ENCODE measurements around the gene PBX1. TPM values are rescaled to one million over a fixed set of nuclear protein-coding genes. Genes with fewer than 3 reads are reported as not detected.

Gene PBX1
- total RNA-seq, 1 donor from 2014 or later, result not detected

GRCh38 chr1:164701189-164701761 lies 142.3 kb downstream of the PBX1 start:
- H3K9me3 Mint-ChIP-seq, result no peaks in the 10 kb centered on the region
- no peaks in the 10 kb centered on the region for H3K4me1 Mint-ChIP-seq (ENCODE audit: low read depth)
- H3K27me3 Mint-ChIP-seq (ENCODE audit: low read depth), result no peaks in the 10 kb centered on the region
- no peak overlapping the region for H3K4me3 Mint-ChIP-seq (ENCODE audit: low read depth)
- no peaks in the 10 kb centered on the region for H3K36me3 Mint-ChIP-seq (ENCODE audit: low read depth)
- intact Hi-C loops (cut with micrococcal nuclease), result no loop called here
- DNase-seq (ENCODE audit: low spot score), result no peak
- H3K27ac Mint-ChIP-seq, result no peak overlapping the region

- intact Hi-C loops (cut with micrococcal nuclease), result no loop called here
- H3K4me1 Mint-ChIP-seq (ENCODE audit: low read depth), result no peaks in the 10 kb centered on the region
- H3K27ac Mint-ChIP-seq, result no peak overlapping the region
- H3K36me3 Mint-ChIP-seq (ENCODE audit: low read depth), result no peaks in the 10 kb centered on the region
- H3K27me3 Mint-ChIP-seq (ENCODE audit: low read depth), result no peaks in the 10 kb centered on the region
- no peaks in the 10 kb centered on the region for H3K9me3 Mint-ChIP-seq
- H3K4me3 Mint-ChIP-seq (ENCODE audit: low read depth), result no peak overlapping the region
- no peak for DNase-seq (ENCODE audit: low spot score)
Measured at GRCh38 chr1:164702216-164702615, 143.2 kb downstream of the PBX1 start.

DNA sequence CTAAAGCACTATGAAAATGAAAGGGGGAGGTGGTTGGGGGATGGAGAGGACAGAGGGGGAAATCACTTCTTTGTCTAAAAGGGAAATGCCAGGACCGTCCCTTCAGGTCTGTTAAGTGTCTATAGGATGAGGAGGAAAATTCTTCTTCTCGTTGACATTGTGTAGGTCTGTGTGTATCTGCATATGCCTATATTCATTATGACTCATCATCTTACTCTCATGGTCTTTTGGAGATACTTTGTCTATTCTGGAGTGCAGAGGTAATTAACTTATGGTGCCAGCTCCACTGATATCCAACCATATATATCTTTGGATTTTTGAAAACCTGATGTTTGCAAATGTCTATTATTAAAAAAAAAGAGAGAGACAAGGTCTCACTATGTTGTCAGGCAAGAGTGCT lies 143.7 kb downstream of the PBX1 start:
- H3K9me3 Mint-ChIP-seq, result no peaks in the 10 kb centered on the region
- H3K27ac Mint-ChIP-seq, result no peak overlapping the region
- no peaks in the 10 kb centered on the region for H3K36me3 Mint-ChIP-seq (ENCODE audit: low read depth)
- no peaks in the 10 kb centered on the region for H3K27me3 Mint-ChIP-seq (ENCODE audit: low read depth)
- H3K4me1 Mint-ChIP-seq (ENCODE audit: low read depth), result no peaks in the 10 kb centered on the region
- intact Hi-C loops (cut with micrococcal nuclease), result no loop called here
- H3K4me3 Mint-ChIP-seq (ENCODE audit: low read depth), result no peak overlapping the region
- no peak for DNase-seq (ENCODE audit: low spot score)

DNA sequence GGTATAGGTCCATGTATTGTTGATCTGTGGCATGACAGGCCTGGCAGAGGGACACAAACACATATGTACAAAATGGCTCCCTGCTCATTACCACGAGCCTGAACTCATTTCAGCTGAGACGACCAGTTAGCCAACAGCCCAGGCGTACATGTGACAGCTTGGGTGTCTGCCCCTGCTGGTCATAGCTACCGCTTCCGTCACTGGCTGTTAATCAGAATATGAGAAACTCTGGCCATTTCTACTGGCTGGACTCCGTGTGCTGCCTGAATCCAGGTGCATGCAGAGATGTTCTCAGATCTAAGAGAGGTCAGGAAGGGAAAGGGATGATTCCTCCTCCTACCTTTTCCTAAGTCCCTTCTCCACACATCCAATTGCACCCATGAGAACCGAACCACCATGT lies 144.5 kb downstream of the PBX1 start:
- Mint-ChIP-seq H3K4me3 (ENCODE audit: low read depth) (no peak overlapping the region), H3K27ac (no peak overlapping the region), H3K4me1 (ENCODE audit: low read depth) (no peaks in the 10 kb centered on the region), H3K27me3 (ENCODE audit: low read depth) (no peaks in the 10 kb centered on the region), H3K9me3 (no peaks in the 10 kb centered on the region), H3K36me3 (ENCODE audit: low read depth) (no peaks in the 10 kb centered on the region)
- DNase-seq (ENCODE audit: low spot score), result no peak
- intact Hi-C loops (cut with micrococcal nuclease), result no loop called here

DNA sequence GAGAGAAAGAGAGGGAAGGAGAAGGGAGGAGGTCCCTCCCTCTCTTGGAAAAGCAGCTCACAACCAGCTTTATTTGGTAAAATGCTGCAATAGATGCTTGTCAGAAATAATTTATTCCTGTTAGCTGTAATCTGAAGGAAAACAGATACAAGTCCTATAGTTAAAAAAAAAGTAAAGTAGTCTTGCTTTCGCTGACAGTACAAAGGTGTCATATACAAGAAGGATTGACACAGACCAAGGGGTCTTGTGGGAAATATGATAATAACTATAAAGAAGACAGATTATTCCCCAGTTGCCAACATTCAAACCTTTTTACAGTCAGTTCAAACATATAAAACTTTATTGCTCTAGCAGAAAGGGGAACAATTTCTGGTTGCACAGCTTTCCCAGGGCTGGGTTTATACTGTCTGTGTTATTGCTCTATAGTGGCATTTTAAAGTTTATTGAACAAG lies 145.0 kb downstream of the PBX1 start:
- no peak for DNase-seq (ENCODE audit: low spot score)
- intact Hi-C loops (cut with micrococcal nuclease), result no loop called here
- Mint-ChIP-seq H3K4me3 (ENCODE audit: low read depth) (no peak overlapping the region), H3K9me3 (no peaks in the 10 kb centered on the region), H3K27me3 (ENCODE audit: low read depth) (no peaks in the 10 kb centered on the region), H3K4me1 (ENCODE audit: low read depth) (no peaks in the 10 kb centered on the region), H3K27ac (no peak overlapping the region), H3K36me3 (ENCODE audit: low read depth) (no peaks in the 10 kb centered on the region)

DNA sequence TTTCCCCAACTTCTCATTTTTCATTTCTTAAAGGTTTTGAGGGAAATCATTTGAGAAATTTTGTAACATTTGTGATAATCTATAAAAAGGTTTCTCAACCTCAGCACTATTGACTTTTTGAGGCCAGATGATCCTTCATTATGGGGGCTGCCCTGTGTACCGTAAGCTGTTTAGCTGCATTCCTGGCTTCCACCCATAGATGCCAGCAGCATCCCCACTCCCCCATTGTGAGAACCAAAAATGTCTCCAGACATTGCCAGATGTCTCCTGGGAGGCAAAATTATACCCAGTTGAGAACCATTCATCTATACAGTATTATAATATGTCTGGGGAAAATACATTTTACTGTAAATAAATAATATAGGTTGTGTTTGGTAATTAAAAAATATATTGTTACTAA lies 146.0 kb downstream of the PBX1 start:
- intact Hi-C loops (cut with micrococcal nuclease), result no loop called here
- Mint-ChIP-seq H3K4me3 (ENCODE audit: low read depth) (no peak overlapping the region), H3K9me3 (no peaks in the 10 kb centered on the region), H3K27me3 (ENCODE audit: low read depth) (no peaks in the 10 kb centered on the region), H3K4me1 (ENCODE audit: low read depth) (no peaks in the 10 kb centered on the region), H3K36me3 (ENCODE audit: low read depth) (no peaks in the 10 kb centered on the region), H3K27ac (no peak overlapping the region)
- no peak for DNase-seq (ENCODE audit: low spot score)

DNA sequence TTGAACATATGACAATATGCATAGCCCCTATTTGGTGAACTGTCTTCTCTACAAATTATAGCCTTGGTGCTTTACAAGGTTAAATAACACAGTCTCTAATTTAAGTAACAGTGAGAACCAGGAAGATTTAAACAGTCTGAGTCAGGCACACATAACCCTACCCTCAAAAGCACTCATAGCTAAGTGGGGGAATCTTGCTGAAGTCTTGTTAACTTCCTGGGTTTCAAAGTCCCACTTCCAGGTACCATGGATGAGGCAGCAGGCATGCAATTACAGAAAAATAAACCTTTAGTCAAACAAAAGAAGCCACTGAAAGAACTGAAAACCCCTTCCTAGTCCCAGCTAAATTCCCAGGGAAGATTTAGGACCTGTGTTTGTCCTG lies 147.6 kb downstream of the PBX1 start:
- intact Hi-C loops (cut with micrococcal nuclease), result no loop called here
- no peak for DNase-seq (ENCODE audit: low spot score)
- no peaks in the 10 kb centered on the region for H3K27me3 Mint-ChIP-seq (ENCODE audit: low read depth)
- H3K9me3 Mint-ChIP-seq, result no peaks in the 10 kb centered on the region
- H3K27ac Mint-ChIP-seq, result no peak overlapping the region
- H3K4me3 Mint-ChIP-seq (ENCODE audit: low read depth), result no peak overlapping the region
- no peaks in the 10 kb centered on the region for H3K36me3 Mint-ChIP-seq (ENCODE audit: low read depth)
- no peaks in the 10 kb centered on the region for H3K4me1 Mint-ChIP-seq (ENCODE audit: low read depth)

- H3K36me3 Mint-ChIP-seq (ENCODE audit: low read depth), result no peaks in the 10 kb centered on the region
- no peaks in the 10 kb centered on the region for H3K4me1 Mint-ChIP-seq (ENCODE audit: low read depth)
- no peak for DNase-seq (ENCODE audit: low spot score)
- H3K9me3 Mint-ChIP-seq, result no peaks in the 10 kb centered on the region
- intact Hi-C loops (cut with micrococcal nuclease), result no loop called here
- no peak overlapping the region for H3K4me3 Mint-ChIP-seq (ENCODE audit: low read depth)
- no peaks in the 10 kb centered on the region for H3K27me3 Mint-ChIP-seq (ENCODE audit: low read depth)
- no peak overlapping the region for H3K27ac Mint-ChIP-seq
Measured at GRCh38 chr1:164707868-164708331, 148.9 kb downstream of the PBX1 start.

GRCh38 chr1:164708596-164708995 lies 149.6 kb downstream of the PBX1 start:
- Mint-ChIP-seq H3K27ac (no peak overlapping the region), H3K9me3 (no peaks in the 10 kb centered on the region), H3K27me3 (ENCODE audit: low read depth) (no peaks in the 10 kb centered on the region), H3K4me1 (ENCODE audit: low read depth) (no peaks in the 10 kb centered on the region), H3K4me3 (ENCODE audit: low read depth) (no peak overlapping the region), H3K36me3 (ENCODE audit: low read depth) (no peaks in the 10 kb centered on the region)
- no peak for DNase-seq (ENCODE audit: low spot score)
- intact Hi-C loops (cut with micrococcal nuclease), result no loop called here

DNA sequence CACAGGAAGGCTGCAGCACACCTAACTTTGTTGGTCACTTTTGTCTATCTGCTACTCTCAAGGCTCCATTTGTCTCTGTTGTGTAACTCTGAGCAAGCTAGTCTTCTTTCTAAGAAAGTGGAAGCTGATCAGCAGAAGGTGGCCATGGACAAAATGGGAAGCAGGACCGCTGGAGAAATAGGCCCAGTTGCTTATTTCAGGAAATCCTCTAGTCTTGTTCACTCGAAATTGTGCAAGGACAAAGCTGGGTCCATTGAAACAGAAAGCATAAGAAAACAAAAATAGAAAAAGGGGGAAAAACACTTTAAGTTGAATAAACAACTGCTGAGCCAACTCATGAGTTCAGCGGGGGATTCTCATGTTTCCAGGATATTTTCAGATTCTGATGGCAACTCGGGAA lies 150.1 kb downstream of the PBX1 start:
- H3K36me3 Mint-ChIP-seq (ENCODE audit: low read depth), result no peaks in the 10 kb centered on the region
- H3K9me3 Mint-ChIP-seq, result no peaks in the 10 kb centered on the region
- no peak for DNase-seq (ENCODE audit: low spot score)
- H3K4me3 Mint-ChIP-seq (ENCODE audit: low read depth), result no peak overlapping the region
- H3K27ac Mint-ChIP-seq, result no peak overlapping the region
- intact Hi-C loops (cut with micrococcal nuclease), result no loop called here
- H3K4me1 Mint-ChIP-seq (ENCODE audit: low read depth), result no peaks in the 10 kb centered on the region
- H3K27me3 Mint-ChIP-seq (ENCODE audit: low read depth), result no peaks in the 10 kb centered on the region

DNA sequence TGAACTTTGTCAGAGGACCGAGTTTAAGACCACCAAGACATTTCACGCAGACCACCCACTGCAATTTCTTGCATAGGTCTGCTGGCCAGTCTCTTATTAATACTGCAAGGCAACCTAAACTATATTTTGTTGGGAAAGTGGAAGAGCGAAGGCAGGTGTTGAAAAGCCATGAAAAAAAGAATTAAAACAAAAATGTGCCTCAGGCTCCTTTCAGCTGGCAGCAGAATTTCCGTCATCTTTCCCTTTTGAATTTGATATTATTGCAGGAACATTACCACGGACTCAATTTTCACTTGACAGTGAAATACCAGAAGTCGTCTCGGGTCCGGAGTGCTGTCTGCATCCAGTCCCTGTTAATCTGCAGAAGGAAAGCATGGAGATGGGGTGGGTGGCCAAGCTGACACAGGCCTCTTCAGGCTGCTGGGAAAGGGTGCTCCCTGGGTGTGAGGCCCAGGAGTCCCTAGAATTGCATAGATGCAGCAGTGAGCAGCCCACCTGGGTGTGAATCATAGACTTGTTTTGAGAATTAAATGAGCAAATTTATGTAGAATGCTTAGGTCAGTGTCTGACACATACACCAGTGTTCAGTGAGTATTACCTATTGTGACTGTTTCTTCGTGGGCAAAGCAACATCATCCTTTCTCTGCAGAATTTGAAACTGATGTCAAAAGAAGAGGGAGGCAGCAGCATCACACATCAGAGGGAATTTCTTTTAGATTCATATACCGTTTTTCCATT lies 150.7 kb downstream of the PBX1 start:
- Mint-ChIP-seq H3K9me3 (no peaks in the 10 kb centered on the region), H3K36me3 (ENCODE audit: low read depth) (no peaks in the 10 kb centered on the region), H3K27me3 (ENCODE audit: low read depth) (no peaks in the 10 kb centered on the region), H3K4me3 (ENCODE audit: low read depth) (no peak overlapping the region), H3K27ac (no peak overlapping the region), H3K4me1 (ENCODE audit: low read depth) (no peaks in the 10 kb centered on the region)
- DNase-seq (ENCODE audit: low spot score), result no peak
- intact Hi-C loops (cut with micrococcal nuclease), result no loop called here

GRCh38 chr1:164712131-164713036 lies 153.4 kb downstream of the PBX1 start:
- H3K4me1 Mint-ChIP-seq (ENCODE audit: low read depth), result peaks cover 3% of the 10 kb centered on the region
- no peak for DNase-seq (ENCODE audit: low spot score)
- no peak overlapping the region for H3K27ac Mint-ChIP-seq
- H3K27me3 Mint-ChIP-seq (ENCODE audit: low read depth), result no peaks in the 10 kb centered on the region
- intact Hi-C loops (cut with micrococcal nuclease), result no loop called here
- H3K36me3 Mint-ChIP-seq (ENCODE audit: low read depth), result no peaks in the 10 kb centered on the region
- H3K4me3 Mint-ChIP-seq (ENCODE audit: low read depth), result no peak overlapping the region
- H3K9me3 Mint-ChIP-seq, result peaks cover 4% of the 10 kb centered on the region

Data from activated T-helper 2 cell treated with anti-CD3 and anti-CD28 coated beads, Interferon-gamma antibody, Interleukin-2, Interleukin-4, amounts not matched to agents 10 μg/mL and 5 μg/mL and 100 μg/mL, durations not matched to agents 14 hours and 24 hours and 36 hours (primary cell).